GM18951 (cell line): ENCODE data around the gene SHC3.

Source experiments
- POLR2A ChIP-seq: IDR thresholded peaks from 4 replicates; pipeline ENCODE4 v1.6.1; 2011; ENCODE audit warnings: mild to moderate bottlenecking; ENCODE audit not compliant: insufficient read length, insufficient read depth; ENCODE audit errors: extremely low read depth
- in situ Hi-C: fragments of 300-500 bp; cut with MboI; formaldehyde crosslinking; loops from one replicate; pipeline ENCODE4 v1.12.0; 2022; ENCODE audit warnings: low sequenced_read_pairs, mixed read lengths, inconsistent platforms; ENCODE audit not compliant: unreplicated experiment

The SHC3 gene

DNA sequence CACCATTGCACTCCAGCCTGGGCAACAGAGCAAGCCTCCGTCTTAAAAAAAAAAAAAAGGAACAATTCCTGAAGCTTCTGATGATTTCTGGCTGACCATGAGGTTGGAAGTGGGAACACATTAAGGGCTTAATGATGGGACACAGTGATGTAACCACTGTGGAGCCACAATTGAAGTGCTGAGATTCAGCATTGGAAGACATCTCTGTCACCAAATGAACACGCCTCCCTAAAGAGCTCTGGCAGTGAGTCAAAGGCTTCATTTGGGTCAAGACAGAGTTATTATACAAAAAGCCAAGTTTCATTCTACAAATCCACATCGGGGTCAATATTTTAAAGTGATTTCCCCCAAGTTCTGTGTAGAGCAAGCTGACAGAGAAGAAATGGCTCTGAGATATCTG is 191.8 kb downstream of the SHC3 start:
- in situ Hi-C loops = no loop called here
- no peak for TF ChIP-seq POLR2A

DNA sequence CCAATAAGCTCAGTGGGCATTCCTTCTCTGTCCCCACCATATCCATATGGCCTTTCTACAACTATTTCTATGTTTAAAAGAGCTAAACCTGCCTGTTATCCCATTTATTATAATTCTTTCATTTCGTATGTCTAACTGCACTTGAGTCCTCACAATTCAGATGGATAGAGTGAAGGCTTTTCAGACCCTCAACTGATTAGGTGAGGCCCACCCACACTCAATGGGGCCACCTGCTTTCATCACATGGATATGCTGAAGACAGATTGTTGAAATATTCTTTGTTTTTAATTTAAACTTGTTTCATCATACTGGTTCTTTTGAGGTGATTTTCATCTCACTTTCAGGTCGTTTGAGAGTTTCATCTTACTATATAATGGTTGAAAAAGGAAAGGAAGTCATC is 193.0 kb downstream of the SHC3 start:
- in situ Hi-C loops = no loop called here
- no peak for TF ChIP-seq POLR2A

DNA sequence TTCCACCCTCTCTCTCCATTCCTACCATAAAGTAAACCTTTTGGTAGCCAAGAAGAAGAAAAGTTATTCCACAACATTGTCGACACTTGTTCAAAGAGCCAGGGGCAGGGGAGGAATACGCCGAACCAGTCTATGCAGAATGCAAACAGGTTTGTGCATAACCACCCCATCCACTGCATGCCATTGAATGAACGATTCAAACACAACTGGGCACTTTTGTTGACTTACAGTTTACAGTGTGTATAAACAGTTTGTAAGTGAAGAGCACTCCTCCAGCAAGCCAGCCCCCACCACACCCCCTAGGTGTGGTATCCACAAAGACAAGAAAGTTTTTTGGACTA is 194.1 kb downstream of the SHC3 start:
- in situ Hi-C loops = no loop called here
- no peak for TF ChIP-seq POLR2A

DNA sequence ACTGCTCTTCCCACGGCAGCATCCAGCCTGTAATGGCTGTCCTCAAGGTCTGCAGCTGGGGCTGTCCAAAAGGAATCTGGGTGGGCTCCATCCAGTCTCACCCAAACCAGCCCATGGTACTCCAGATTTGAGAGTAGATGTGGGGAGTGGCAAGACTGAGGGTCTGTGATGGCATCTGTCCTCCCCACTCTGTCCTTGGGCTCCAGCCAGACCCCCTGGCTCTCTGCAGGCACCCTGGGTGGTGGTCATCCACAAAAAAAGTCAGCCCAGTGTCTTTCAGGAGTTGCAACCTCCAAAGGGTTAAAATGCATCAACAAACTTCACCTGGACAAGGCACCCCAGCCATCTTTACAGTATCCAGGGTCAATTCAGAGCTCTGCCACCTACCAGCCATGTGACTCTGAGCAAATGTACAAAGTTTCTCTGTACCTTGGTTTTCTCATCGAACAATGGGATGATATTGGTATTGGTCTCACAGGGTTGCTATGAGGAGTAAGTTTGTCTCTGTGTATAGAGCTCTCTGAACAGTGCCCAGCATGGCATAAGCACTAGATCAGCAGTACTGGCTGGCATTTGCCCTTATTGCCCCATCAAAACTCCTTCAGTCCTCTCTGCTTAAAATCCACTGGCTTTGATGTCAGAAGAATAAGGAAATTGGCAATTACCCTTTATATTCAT is 194.6 kb downstream of the SHC3 start:
- in situ Hi-C loops = no loop called here
- no peak for TF ChIP-seq POLR2A

DNA sequence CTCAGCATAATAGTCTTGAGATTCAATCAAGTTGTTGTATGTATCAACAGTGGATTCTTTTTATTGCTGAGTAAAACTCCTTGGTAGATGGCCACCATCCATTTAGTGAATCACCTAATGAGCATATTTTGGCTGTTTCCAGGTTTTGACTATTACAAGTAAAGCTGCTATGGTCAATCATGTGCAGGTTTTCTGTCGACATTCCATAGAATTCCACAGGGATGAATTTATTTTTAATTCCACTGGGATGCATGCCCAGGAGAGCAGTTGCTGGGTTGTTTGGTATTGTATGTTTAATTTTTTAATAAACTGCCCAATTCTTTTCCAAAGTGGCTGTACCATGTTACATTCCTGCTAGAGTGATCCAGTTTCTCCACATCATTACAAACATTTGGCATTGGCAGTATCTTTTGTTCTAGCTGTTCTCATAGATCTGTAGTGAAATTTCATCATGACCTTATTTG is 197.8 kb downstream of the SHC3 start:
- in situ Hi-C loops = no loop called here

DNA sequence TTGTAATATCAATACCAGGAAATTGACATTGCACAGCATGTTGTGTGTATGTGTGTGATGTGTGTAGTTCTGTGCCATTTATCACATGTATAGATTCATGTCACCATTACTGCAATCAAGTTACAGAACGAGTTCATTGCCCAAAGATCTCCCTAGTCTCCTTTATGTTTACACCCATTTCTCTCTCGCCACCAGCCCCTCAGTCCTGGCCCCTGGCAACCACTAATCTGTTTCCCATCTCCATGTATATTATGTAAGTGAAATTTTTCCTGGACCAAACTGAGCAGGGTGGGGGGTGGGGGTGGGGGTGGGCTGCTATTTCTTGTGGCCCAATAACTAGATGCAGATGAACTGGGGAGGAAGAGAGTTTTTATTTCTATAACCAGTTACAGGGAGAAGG is 198.8 kb downstream of the SHC3 start:
- TF ChIP-seq POLR2A = no peak

More for the DNA sequence above, 197.8 kb downstream of the SHC3 start:
- TF ChIP-seq POLR2A = no peak

DNA sequence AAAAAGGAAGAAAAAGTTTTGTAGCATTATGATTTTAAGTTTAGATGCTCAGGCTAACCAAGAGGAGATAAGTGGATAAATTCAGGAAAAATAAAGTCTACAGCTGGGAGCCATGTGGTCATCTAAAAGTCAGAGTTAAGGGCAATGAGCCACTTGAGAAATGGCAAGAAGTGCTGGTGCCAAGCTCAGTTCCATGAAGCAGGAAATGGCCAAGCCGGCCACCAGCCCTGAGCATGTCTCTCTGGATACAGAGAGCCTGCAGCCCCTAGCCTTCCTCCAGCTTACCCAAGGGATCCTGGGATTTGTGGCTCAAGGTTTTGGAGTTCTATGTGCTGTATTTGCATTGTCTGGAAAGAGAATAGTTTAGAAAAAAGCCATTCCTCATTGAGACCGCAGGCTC is 199.6 kb downstream of the SHC3 start:
- in situ Hi-C loops = no loop called here

More for the DNA sequence above, 198.8 kb downstream of the SHC3 start:
- in situ Hi-C loops = no loop called here

DNA sequence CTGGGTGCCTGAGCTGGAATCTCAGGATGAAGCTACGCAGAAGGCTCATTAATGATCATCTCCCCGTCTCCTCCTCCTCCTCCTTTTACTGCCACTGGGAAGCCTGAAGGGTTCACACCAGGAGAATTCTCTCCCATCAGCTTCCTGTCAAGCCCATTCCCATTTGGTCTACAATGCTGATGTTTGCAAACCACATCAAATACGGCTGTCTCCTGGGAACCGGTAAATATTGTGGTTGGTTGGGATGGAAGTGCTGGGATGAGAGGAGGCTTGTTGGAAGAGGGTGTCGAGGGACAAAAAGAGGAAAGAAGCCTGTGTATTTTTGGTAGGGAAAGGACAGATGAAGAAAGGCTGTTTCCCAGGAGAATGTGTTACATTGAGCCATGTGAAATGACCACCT is 200.6 kb downstream of the SHC3 start:
- in situ Hi-C loops = no loop called here

More for the DNA sequence above, 199.6 kb downstream of the SHC3 start:
- no peak for TF ChIP-seq POLR2A

DNA sequence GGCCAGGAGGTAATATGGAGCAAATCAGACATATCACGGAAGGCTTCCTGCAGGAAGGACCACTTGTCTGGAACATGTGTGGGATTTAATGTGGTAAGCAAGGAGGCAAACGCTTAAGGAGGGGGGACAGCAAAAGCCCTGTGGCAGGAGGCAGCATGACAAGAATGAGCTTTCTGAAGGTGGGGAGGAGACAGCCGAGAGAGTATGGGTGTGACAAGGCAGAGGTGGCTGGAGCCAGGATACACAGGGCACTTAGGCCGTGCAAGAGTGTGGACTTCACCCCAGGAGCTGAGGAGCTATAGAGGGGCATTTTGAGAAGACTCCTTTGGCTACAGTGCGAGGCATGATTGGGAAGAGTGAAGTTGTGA is 201.7 kb downstream of the SHC3 start:
- in situ Hi-C loops = no loop called here
- no peak for TF ChIP-seq POLR2A

More for the DNA sequence above, 200.6 kb downstream of the SHC3 start:
- TF ChIP-seq POLR2A = no peak

DNA sequence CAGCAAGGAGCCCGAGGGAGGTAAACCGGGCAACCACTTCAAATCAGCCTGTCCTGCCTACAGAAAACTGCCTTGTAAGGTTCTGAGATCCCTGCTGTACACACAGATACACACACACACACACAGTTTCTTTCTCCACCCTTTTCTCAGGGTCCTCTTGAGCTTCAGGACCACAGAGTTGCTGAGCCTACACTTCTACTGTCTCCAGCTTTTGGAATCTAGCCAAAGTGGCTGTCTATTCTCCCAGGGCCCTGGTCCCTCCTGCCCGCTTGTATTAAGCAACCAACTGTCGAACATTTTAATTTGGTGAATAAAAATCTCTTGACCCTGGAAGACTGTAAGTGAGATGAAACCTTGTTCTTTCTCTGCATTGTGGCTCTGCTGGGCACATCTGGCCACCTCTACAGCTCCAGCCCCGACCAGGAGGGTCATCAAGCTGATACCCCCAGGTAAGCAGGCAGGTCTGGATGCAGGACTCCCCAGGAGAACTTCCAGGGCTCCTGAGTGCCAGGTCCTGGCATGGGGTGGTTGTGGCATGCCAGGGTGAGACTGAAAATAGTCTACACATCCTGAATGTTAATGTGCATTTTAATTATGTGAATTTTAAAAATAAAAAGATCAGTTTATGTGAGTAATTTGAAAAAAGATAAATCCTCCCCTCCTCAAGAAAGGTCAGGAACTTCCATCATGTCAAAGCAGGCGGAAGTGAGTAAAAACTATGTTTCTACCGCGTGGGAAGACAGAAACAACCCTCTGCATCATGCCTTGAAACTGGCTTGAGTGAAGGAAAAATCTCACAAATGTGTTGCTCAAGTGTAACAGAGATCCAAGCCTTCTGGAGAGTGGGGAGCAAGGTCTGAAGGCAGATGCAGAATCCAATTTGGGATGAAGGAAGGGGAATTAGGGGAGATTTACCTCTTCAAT is 202.4 kb downstream of the SHC3 start:
- no peak for TF ChIP-seq POLR2A
- in situ Hi-C loops = no loop called here

DNA sequence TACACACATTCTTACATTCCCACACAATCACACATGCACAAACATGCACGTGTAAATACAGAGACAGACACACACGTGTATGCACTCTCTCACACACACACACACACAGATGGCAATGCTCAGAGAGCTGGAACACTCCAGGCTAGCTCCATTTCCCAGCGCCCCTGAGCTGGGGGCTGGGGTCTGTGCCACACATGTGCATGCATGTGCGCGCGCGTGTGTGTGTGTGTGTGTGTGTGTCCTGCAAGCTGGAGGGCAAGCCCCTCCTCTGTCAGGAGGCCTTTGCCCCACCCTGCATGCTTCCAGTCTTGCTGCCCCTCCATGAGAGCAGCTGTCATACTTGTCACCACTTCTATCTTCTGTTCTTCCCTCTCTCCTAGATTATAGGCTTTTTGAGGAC is 204.0 kb downstream of the SHC3 start:
- in situ Hi-C loops = no loop called here
- no peak for TF ChIP-seq POLR2A

DNA sequence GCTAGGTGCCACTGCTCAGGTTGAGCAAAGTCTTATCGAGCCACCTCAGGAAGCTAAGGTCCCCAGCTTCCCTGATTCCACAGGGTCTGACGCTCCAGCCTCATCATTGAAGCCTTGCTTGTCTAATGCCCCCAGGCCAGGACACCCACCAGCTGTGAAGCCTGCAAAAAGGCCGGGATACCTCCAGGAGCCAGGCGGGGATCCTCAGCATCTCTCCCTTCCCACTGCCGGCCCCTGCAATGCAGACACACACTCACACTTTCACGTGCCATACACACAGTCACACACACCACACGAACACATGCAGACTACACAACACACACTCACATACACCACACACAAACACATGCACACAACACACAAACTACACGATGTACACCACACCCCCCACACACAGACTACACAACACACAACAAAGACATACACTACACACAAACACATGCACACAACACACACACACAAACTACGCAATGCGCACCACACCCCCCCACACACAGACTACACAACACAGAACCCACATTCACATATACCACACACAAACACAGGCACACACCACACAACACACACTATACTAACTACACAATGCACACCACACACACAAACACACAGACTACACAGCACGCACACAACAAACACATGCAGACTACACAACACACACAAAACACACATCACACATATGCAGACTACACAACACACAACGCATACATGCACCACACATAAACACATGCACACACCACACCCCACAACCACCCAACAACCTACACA is 205.2 kb downstream of the SHC3 start:
- no peak for TF ChIP-seq POLR2A
- in situ Hi-C loops = no loop called here

DNA sequence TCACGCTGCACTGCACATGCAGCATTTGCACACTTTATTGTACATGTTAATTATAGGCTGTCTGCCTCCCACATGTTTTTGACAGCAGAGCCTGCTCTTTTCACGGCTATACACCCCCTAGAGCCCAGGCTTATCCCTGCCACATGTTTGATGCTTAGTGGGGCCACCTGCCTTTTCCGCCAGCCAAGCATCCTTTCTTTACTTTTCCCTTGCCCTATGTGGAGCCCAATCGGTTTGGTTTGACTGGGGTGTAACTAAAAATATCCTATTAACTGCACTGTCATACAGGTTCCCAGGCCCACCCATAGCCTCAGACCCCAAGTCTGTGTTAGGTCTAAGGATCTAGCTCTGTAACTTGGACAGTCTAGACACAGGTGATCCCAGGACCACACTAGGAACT is 206.2 kb downstream of the SHC3 start:
- in situ Hi-C loops = no loop called here
- no peak for TF ChIP-seq POLR2A
